Measurements from ENCODE around the gene SLC1A5. TPM values are rescaled to one million over a fixed set of nuclear protein-coding genes. Genes with fewer than 3 reads are reported as not detected.

The SLC1A5 gene
- total RNA-seq, 1 donor from 2014 or later: 91.4 TPM

- no peaks in the 10 kb centered on the region for H3K27me3 Mint-ChIP-seq
- DNase-seq (ENCODE audit: extremely low spot score, unreplicated experiment): no peak
- no peak for TF ChIP-seq CTCF (conservative IDR thresholded peaks at IDR 0.05)
- peaks cover 11% of the 10 kb centered on the region for H3K36me3 Mint-ChIP-seq
- H3K4me1 Mint-ChIP-seq (ENCODE audit: unreplicated experiment): peaks cover 22% of the 10 kb centered on the region
- peak overlapping the region; percentile 88 for H3K27ac Mint-ChIP-seq
- H3K9me3 Mint-ChIP-seq: no peaks in the 10 kb centered on the region
- no peak overlapping the region for H3K4me3 Mint-ChIP-seq
Observed at GRCh38 chr19:46731007-46731501, 57.3 kb downstream of the SLC1A5 start.

GRCh38 chr19:46730595-46730994 lies 57.8 kb downstream of the SLC1A5 start:
- Mint-ChIP-seq H3K36me3 (peaks cover 11% of the 10 kb centered on the region), H3K27me3 (no peaks in the 10 kb centered on the region), H3K4me3 (no peak overlapping the region), H3K4me1 (ENCODE audit: unreplicated experiment) (peaks cover 22% of the 10 kb centered on the region), H3K9me3 (no peaks in the 10 kb centered on the region), H3K27ac (peak overlapping the region; percentile 88)
- TF ChIP-seq CTCF (conservative IDR thresholded peaks at IDR 0.05): no peak
- no peak for DNase-seq (ENCODE audit: extremely low spot score, unreplicated experiment)

GRCh38 chr19:46730187-46730586 lies 58.2 kb downstream of the SLC1A5 start:
- Mint-ChIP-seq H3K4me1 (ENCODE audit: unreplicated experiment) (peaks cover 22% of the 10 kb centered on the region), H3K9me3 (no peaks in the 10 kb centered on the region), H3K36me3 (peaks cover 11% of the 10 kb centered on the region), H3K4me3 (no peak overlapping the region), H3K27me3 (no peaks in the 10 kb centered on the region), H3K27ac (no peak overlapping the region)
- TF ChIP-seq CTCF (conservative IDR thresholded peaks at IDR 0.05): no peak
- DNase-seq (ENCODE audit: extremely low spot score, unreplicated experiment): no peak

- no peak for DNase-seq (ENCODE audit: extremely low spot score, unreplicated experiment)
- Mint-ChIP-seq H3K36me3 (peaks cover 11% of the 10 kb centered on the region), H3K9me3 (no peaks in the 10 kb centered on the region), H3K4me1 (ENCODE audit: unreplicated experiment) (peaks cover 22% of the 10 kb centered on the region), H3K27me3 (no peaks in the 10 kb centered on the region), H3K4me3 (no peak overlapping the region), H3K27ac (no peak overlapping the region)
- TF ChIP-seq CTCF (conservative IDR thresholded peaks at IDR 0.05): no peak
Observed at GRCh38 chr19:46729696-46730095, 58.7 kb downstream of the SLC1A5 start.

- peaks cover 22% of the 10 kb centered on the region for H3K4me1 Mint-ChIP-seq (ENCODE audit: unreplicated experiment)
- no peak for DNase-seq (ENCODE audit: extremely low spot score, unreplicated experiment)
- no peak overlapping the region for H3K27ac Mint-ChIP-seq
- no peaks in the 10 kb centered on the region for H3K27me3 Mint-ChIP-seq
- H3K36me3 Mint-ChIP-seq: peaks cover 8% of the 10 kb centered on the region
- H3K9me3 Mint-ChIP-seq: no peaks in the 10 kb centered on the region
- H3K4me3 Mint-ChIP-seq: peak overlapping the region; percentile 34
- peak; percentile 93 for TF ChIP-seq CTCF (conservative IDR thresholded peaks at IDR 0.05)
Observed at GRCh38 chr19:46728693-46729339, 59.6 kb downstream of the SLC1A5 start.
